ENCODE results near the gene TAS2R42.

DNA sequence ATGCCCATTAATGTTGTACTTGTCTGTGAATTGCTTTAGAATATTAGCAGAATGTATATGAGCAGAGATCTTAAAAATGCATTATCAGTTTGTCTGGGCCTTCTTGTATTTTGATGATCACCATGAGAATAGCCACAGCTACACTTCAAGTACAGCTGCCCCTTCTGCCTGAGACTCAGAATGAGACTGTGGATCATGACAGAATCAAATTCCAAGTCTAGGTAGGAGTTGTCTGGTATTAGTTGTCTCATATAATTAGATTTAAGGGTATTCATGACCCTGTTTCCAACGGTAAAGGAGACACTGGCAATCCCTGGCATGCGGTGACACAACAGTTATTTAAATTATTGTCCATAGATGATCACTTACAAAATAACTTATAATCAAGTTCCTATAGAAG is 34.0 kb downstream of the TAS2R42 start:
- TF ChIP-seq, protein P1, sequence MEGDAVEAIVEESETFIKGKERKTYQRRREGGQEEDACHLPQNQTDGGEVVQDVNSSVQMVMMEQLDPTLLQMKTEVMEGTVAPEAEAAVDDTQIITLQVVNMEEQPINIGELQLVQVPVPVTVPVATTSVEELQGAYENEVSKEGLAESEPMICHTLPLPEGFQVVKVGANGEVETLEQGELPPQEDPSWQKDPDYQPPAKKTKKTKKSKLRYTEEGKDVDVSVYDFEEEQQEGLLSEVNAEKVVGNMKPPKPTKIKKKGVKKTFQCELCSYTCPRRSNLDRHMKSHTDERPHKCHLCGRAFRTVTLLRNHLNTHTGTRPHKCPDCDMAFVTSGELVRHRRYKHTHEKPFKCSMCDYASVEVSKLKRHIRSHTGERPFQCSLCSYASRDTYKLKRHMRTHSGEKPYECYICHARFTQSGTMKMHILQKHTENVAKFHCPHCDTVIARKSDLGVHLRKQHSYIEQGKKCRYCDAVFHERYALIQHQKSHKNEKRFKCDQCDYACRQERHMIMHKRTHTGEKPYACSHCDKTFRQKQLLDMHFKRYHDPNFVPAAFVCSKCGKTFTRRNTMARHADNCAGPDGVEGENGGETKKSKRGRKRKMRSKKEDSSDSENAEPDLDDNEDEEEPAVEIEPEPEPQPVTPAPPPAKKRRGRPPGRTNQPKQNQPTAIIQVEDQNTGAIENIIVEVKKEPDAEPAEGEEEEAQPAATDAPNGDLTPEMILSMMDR (IDR thresholded peaks at IDR 0.05) = no peak
- no peak for TF ChIP-seq POLR2A (IDR thresholded peaks at IDR 0.05)

All from testis (tissue), 2 donors.